NCI-H1092 treated with DMSO at 0.1 percent for 48 hours (cell line): ENCODE data around the gene GPR107.
A peak's percentile ranks its signal among the peaks of the same experiment; 100 is the strongest.

ENCODE experiments used
- DNase-seq: peaks from one replicate; lab custom pipeline; 2025; lab: John Stamatoyannopoulos, UW

The GPR107 gene

DNA sequence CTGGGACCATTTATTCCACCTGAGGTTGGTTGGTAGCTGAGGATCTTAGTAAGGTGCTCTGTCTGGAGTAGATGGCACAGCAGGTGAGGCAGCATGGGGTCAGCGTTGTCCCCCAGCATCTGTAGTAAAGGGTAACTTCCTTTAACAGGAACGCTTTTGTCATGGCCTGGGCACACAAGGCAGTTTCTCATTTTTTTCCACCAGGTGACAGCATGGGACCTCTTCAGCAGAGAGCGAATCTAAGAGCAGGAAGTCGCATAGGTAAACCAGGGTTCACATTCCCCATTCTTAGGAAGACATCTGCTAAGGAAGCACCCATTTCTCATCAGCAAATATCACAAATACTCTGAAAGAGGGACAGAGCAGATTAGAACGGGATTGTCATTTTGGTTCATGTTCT lies 56.5 kb downstream of the GPR107 start:
- DNase-seq = no peak

DNA sequence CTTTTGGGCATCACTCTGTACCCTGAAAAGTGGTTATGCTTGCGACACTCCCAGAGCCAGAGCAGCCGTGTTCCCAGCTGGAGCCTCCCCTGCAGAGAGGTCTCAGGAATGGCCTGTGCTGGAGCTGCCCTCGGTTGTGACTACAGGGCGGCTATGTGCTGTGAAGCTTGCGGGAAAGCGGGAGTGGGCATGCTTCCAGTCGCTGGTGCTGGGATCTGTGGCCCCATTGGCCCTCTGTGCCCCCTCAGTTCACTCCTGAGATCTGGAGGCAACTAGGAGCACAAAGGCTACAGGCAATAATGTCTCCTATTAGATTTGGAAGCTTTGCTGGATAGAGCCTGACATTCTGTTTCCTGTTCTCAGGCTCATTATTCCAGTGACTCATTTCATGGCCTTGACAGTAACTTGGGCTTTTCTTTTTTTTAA lies 56.9 kb downstream of the GPR107 start:
- no peak for DNase-seq

- DNase-seq = peak; percentile 45
These were observed 58.3 kb downstream of the GPR107 start for GRCh38 chr9:130111786-130112537.

DNA sequence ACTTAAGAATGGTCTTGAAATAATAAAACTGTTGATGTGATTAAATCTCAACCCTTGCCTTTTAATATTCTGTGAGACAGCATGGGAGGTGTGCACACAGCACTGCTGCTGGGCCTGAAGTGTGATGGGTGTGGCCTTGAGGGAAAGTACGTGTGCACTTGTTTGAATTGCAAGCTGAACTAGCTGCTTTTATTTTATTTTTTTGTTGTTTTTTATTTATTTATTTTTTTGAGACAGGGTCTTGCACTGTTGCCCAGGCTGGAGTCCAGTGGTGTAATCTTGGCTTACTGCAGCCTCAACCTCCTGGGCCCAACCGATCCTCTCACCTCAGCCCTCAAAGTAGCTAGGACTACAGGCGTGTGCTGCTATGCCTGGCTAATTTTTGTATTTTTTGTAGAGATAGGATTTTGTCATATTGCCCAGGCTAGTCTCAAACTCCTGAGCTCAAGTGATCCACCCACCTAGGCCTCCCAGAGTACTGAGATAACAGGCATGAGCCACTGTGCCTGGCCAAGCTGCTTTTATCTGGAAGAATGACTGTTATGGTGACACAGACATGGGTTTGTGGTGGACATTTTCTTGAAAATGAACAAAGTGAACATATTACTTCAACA lies 58.9 kb downstream of the GPR107 start:
- DNase-seq = no peak

- no peak for DNase-seq
These were observed 61.0 kb downstream of the GPR107 start for GRCh38 chr9:130114741-130115140.

- DNase-seq = no peak
These were observed 62.6 kb downstream of the GPR107 start for GRCh38 chr9:130116346-130116745.

- no peak for DNase-seq
These were observed 63.7 kb downstream of the GPR107 start for GRCh38 chr9:130117376-130117775.

DNA sequence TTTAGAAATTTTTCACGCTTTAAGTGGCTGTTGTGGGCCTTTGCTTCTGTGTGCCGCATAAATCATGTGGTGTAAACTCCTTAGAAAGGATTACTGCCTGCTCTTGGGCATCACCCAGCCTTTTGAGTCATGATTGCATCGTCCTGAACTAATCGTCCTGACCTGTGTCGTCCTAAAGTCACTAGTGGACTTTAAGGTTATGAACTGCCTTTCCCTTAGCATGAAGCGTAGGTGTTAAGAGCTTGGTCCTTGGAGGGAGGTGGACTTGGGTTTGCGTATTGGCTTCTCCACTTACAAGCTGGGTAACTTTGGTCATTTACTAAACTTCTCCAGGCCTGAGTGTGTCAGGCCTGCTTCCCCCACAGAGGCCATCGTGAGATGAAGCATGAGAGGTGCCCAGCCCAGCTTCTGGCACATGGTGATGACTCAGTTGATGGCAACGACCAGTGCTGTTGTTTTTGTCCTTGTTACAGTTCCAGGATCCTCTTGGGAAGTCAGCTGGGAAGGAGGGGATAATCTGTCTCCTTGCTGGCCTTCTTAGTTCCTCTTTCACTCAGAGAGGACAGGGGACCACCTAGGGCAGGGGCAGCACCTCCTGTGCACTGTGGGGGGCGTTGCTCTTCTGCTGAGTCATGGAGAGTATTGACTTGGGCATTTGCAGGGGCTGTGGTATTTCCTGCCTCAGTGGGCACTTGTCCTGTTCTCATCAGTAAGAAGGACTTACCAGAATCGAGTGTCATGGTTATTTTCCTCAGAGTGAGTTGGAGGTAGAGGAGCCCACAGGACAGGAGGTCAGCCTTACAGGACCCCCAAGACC lies 64.3 kb downstream of the GPR107 start:
- no peak for DNase-seq

- peak; percentile 94 for DNase-seq
These were observed 65.3 kb downstream of the GPR107 start for GRCh38 chr9:130118841-130119518.

- no peak for DNase-seq
These were observed 66.0 kb downstream of the GPR107 start for GRCh38 chr9:130119519-130120298.

DNA sequence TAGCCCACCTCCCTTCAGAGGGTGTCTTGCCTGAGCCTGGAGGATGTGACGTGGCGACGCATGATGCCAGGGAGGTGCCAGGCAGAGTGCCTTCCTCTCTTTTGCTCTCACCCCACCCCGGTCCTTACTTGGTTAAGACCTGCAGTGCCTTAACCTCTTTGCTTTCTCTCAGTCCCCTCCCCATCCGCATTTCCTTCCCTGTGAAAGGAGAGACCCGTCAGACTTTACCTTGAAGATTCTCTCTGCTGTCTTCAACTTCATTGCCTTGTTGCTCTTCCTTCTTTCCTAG lies 66.5 kb downstream of the GPR107 start:
- DNase-seq = no peak

DNA sequence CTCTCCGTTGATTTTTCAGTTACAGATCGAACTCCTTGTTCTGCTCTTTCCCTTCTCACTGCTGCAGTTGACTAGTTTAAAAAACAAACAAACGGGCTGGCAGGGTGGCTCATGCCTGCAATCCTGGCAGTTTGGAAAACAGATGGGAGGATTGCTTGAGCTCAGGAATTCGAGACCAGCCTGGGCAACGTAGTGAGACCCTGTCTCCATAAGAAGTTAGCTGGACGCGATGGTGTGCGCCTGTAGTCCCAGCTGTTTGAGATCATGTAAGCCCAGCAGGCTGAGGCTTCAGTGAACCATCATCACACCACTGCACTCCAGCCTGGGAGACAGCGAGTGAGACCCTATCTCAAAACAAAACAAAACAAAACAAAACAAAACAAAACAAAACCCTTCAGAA lies 67.1 kb downstream of the GPR107 start:
- DNase-seq = no peak

DNA sequence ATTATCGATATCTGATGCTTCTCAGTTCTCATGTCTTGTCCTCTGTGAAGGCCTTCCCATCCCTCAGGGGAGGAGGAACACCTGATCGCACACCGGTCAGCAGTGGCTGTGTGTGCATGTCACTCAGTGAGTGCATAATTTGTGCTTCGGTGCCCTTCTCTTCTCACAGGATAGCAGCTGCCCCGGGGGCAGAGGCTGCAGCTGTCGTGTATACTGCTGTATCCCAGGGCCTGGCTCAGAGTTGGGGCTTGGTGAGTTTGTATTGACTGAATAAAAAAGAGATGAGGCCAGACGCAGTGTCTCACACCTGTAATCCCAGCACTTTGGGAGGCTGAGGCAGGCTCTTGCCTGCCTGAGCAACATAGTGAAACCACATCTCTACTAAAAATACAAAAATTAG lies 68.8 kb downstream of the GPR107 start:
- DNase-seq = no peak

GRCh38 chr9:130124085-130124860 lies 70.6 kb downstream of the GPR107 start:
- DNase-seq = no peak

DNA sequence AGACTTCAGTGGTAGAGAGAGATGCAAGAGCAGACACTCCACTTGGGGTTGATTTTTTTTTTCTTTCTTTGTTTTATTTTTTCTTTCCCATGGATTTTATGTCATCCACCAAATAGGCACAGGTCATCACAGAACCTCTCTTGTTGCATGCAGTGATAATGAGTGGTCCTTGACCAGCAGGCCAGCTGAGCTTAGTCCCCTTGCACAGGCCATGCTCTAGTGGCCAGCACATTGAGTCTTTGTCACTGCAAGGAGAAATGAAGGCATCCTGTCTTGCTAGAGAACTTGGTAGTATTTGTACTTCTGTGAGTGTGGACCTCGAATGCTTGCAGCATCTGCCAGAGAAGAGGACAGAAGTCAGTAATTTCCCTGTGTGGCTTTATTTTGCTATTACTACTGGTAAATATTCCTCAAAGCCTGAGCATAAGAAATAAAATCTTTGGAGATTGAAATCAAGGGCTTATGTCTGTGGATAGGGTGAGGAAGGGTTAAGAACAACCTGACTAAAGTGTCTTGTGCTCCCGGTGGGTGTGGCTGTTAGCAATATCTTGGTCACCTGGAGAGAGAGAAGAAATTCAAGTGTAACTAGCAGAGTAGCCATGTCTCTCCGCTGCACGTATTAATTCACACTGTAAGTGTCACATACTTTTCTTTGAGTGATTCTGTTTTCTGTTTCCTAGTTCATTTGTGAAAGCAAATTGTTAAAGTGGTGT lies 73.2 kb downstream of the GPR107 start:
- no peak for DNase-seq

DNA sequence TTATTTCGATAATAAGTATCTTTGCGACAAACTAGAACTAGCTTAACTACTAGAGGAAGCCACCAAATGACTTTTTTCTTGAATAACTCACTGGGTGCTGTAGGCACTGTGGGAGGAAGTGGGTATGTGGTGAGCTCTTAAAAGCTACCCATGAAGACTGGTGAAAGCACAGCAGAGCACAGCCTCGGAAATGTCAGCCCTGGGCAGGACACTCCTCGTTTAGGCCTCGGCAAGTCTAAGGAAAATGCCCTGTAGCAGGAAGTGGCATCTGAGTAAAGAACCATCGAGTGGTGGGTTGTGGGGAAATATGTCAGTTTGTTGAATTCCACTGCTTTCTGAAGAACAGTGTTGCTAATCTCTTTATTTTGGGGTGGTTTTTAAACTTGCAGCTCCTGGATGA lies 74.5 kb downstream of the GPR107 start:
- no peak for DNase-seq

DNA sequence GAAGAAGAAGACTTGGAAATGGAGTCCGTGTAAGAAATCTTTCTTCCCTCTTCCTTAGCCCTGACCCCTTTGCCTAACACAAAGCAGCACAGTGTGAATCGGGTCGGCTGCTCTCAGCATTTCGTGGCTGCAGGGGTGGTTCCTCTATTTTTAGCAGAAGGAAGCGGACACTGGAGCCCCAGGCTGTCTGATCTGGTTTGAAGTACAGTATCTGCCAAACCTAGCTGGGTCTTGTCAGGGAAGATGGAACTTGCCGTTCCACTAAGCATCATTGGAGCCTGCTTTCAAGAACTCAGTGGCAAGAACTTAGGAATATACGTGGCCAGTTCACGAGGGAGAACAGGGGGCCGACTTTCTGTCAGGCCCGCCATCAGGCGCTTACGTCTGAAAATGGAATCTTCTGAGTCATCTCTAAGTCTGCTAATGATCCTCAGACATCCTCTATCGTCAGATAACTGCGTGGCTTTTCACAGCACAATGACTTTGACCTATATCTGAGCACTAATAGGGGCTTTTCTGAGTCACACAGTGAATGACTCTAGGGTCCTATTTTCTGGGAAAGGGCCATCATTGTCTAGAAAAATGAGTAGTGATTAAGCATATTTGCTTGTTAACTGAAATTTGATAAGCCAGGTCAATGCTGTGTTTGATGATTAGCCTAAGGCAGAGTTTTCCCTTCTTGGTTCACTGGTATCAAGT lies 75.2 kb downstream of the GPR107 start:
- no peak for DNase-seq

DNA sequence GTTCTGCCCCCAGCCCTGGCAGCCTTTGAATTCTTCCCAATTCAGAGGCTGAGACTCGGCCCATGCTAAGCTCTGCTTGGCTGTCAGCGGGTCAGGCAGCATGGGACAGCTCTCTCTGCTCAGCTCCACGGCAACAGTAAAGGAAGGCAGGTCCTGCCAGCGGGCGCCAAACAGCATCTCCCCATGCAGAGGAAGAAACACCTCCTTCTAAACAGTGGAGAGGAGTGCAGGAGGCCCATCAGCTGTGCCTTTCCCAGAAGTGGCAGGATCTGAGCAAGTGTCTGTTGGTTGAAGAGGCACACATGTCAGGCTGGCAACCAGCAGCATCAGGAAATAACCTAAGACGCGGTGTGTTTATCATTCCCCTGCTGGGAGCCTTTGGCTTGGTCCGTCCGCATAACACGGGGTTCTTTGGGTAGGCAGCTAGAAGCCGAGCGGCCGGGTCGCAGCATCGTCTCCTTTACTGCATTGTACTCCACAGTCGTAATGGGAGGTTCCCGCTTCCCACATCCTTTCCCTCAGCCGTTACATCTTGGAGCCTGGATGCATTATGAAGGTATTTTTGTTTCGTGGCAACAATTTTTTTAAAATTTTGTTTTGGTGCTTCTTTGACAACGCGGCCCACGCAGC lies 75.8 kb downstream of the GPR107 start:
- DNase-seq = no peak

- no peak for DNase-seq
These were observed 79.0 kb downstream of the GPR107 start for GRCh38 chr9:130132746-130133145.
